Breast epithelium (tissue), 4 donors: ENCODE data around the gene KCTD2. TPM values are rescaled to one million over a fixed set of nuclear protein-coding genes. Genes with fewer than 3 reads are reported as not detected.

Experiments
- DNase-seq, 2 donors: peaks; one replicate each; pipeline ENCODE4 v3.0.0-alpha.2; 2019; ENCODE audit warnings: low spot score in 2 of 2
- H3K27ac ChIP-seq, 2 donors: fragments of 200-600 bp; sonication (generic) in 1 of 2; one replicate each; pipeline ENCODE4 v1.5.1; 2016 to 2019; ENCODE audit warnings: mild to moderate bottlenecking in 1 of 2
- H3K27me3 ChIP-seq, 2 donors: fragments of 200-600 bp; sonication (generic) in 1 of 2; one replicate each; pipeline versions ENCODE4 v1.5.1 to v1.6.0; 2017 to 2019; ENCODE audit warnings: control low read depth in 1 of 2, mild to moderate bottlenecking in 1 of 2
- H3K36me3 ChIP-seq: fragments of 200-600 bp; one replicate; pipeline ENCODE4 v1.5.1; 2019
- H3K4me1 ChIP-seq, 2 donors: fragments of 200-600 bp; sonication (generic); one replicate each; pipeline ENCODE4 v1.5.1; 2016 to 2019; ENCODE audit warnings: control low read depth in 1 of 2
- H3K4me3 ChIP-seq, 3 donors: fragments of 200-600 bp; sonication (generic); 1 replicate in 2 of 3; 2 replicates in 1 of 3; pipeline ENCODE4 v1.5.1; 2016 to 2019; ENCODE audit warnings: mild to moderate bottlenecking in 3 of 3, moderate library complexity in 2 of 3
- H3K9me3 ChIP-seq, 2 donors: fragments of 200-600 bp; sonication (generic) in 1 of 2; one replicate each; pipeline ENCODE4 v1.5.1; 2016 to 2019; ENCODE audit warnings: control low read depth in 1 of 2
- CTCF ChIP-seq, 3 donors: fragments of 450-650 bp; IDR thresholded peaks; one replicate each; pipeline ENCODE4 v1.5.1; 2016 to 2017; ENCODE audit warnings: antibody characterized with exemption in 3 of 3, mild to moderate bottlenecking in 3 of 3, moderate library complexity in 3 of 3
- POLR2A ChIP-seq: fragments of 450-650 bp; IDR thresholded peaks from one replicate; pipeline ENCODE4 v1.6.1; 2016; ENCODE audit warnings: antibody characterized with exemption, mild to moderate bottlenecking, moderate library complexity
- POLR2AphosphoS5 ChIP-seq, 3 donors: sonication (generic); formaldehyde crosslinking; IDR thresholded peaks; one replicate each; pipeline ENCODE4 v1.6.1; 2017; ENCODE audit warnings: antibody characterized with exemption in 3 of 3
- intact Hi-C: fragments of 100-400 bp; cut with DNase I; formaldehyde crosslinking; loops from one replicate; pipeline ENCODE4 v1.15.1; 2023; ENCODE audit warnings: low total_unique reads
- total RNA-seq, 3 donors: library from RNA; depleted of rRNA; stranded (reverse); fragments of >200 nt; gene quantifications; one replicate each; pipeline ENCODE4 v1.1.0, GENCODE V29; 2016

The KCTD2 gene
- total RNA-seq, 3 donors from 2014 or later, result 23.5 to 28.4 (median 24.6) TPM

DNA sequence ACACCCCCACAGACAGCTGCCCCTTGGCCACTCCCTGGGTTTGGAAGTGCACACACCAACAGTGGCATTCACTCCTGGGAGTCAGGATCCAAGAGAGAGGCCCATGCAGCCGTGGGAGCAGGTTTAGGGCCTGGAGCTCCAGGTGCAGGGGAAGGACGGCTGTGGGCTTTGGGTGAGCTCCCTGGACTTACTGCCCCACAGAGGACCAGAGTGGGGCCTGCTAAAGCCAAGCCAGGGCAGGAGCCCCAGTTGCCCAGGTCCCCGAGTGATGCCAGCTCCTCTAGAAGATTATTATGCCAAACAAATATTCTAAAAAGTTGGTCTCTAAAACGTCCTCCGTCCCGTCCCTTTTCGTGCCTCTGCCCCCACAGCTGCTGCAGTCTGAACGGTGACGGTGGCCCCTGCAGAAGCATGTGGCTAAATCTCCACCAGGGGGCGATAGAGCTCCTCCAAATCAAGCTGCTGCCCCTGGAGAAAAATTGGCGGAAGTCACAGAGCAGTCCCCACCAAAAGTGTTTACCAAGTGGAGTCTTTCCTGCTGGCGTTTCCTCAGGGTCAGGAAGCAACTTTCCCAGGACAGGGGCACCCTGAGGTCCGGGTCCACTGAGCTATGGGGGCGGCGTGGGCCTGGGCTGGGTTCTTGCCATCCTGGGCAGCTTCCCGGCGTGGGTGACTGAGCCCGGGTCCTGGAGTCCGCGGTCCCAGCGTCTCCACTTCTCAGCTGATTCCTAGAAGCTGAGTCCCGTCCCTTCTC is 67.0 kb downstream of the KCTD2 start:
- DNase-seq, result peak; percentile 88 to 91
- peak overlapping the region; percentile 50 to 65 (median 55) for H3K4me3 ChIP-seq
- intact Hi-C loops, result loop anchor here (10.0 kb wide), 1 partner anchor 81 kb away; no protein-coding TSS in a partner anchor
- H3K27ac ChIP-seq, result peak overlapping the region; percentile 81 to 87
- no peaks in the 10 kb centered on the region for H3K4me1 ChIP-seq
- TF ChIP-seq POLR2AphosphoS5 (IDR thresholded peaks at IDR 0.05) (peak in 1 of 3 donors; percentile 62), POLR2A (no peak), CTCF (IDR thresholded peaks at IDR 0.05) (peak; percentile 77 to 95 (median 94))
- H3K9me3 ChIP-seq, result no peaks in the 10 kb centered on the region
- no peaks in the 10 kb centered on the region for H3K27me3 ChIP-seq
- H3K36me3 ChIP-seq, result no peaks in the 10 kb centered on the region

- DNase-seq, result no peak
- Histone ChIP-seq H3K4me1 (no peaks in the 10 kb centered on the region), H3K36me3 (no peaks in the 10 kb centered on the region), H3K4me3 (peak overlapping the region; percentile 50 to 65 (median 55)), H3K27ac (peak overlapping the region; percentile 81 to 87), H3K27me3 (no peaks in the 10 kb centered on the region), H3K9me3 (no peaks in the 10 kb centered on the region)
- no peak for TF ChIP-seq POLR2A
- no peak for TF ChIP-seq CTCF (IDR thresholded peaks at IDR 0.05)
- TF ChIP-seq POLR2AphosphoS5 (IDR thresholded peaks at IDR 0.05), result no peak
- intact Hi-C loops, result loop anchor here (10.0 kb wide), 1 partner anchor 80 kb away; no protein-coding TSS in a partner anchor
These were observed 67.7 kb downstream of the KCTD2 start for GRCh38 chr17:75114552-75115314.

Other genes starting within 250 kb of the KCTD2 start
- under 1 TPM in 1 of 3 donors, not detected in 2; 0.48 TPM for gene GRIN2C, start 187.3 kb upstream of the KCTD2 start, total RNA-seq
- 1 to 10 TPM; 7.3 to 9.3 (median 8.8) TPM for gene FDXR, start 174.2 kb upstream of the KCTD2 start, total RNA-seq
- gene FADS6, start 153.6 kb upstream of the KCTD2 start, total RNA-seq, result under 1 TPM in 2 of 3 donors, not detected in 1; 0.33 to 0.80 TPM
- gene USH1G, start 124.0 kb upstream of the KCTD2 start, total RNA-seq, result not detected
- under 1 TPM in 1 of 3 donors, not detected in 2; 0.33 TPM for gene OTOP2, start 123.0 kb upstream of the KCTD2 start, total RNA-seq
- gene OTOP3, start 111.3 kb upstream of the KCTD2 start, total RNA-seq, result not detected
- gene HID1, start 74.5 kb upstream of the KCTD2 start, total RNA-seq, result 10 to 100 TPM in 2 of 3 donors, 1 to 10 TPM in 1; 6.1 to 46.5 (median 37.3) TPM
- gene CDR2L, start 59.6 kb upstream of the KCTD2 start, total RNA-seq, result 10 to 100 TPM in 1 of 3 donors, 1 to 10 TPM in 2; 8.0 to 13.1 (median 9.2) TPM
- gene MRPL58, start 34.6 kb upstream of the KCTD2 start, total RNA-seq, result 10 to 100 TPM; 38.6 to 48.6 (median 44.6) TPM
- 100 to 1,000 TPM; 190 to 268 (median 222) TPM for gene ATP5PD, start 256 bp upstream of the KCTD2 start, total RNA-seq
- gene SLC16A5, start 40.7 kb downstream of the KCTD2 start, total RNA-seq, result 10 to 100 TPM in 2 of 3 donors, 1 to 10 TPM in 1; 9.0 to 19.8 (median 18.4) TPM
- gene ARMC7, start 62.7 kb downstream of the KCTD2 start, total RNA-seq, result 1 to 10 TPM; 3.4 to 6.7 (median 5.6) TPM
- 100 to 1,000 TPM in 1 of 3 donors, 10 to 100 TPM in 2; 79.6 to 106 (median 91.4) TPM for gene NT5C, start 84.5 kb downstream of the KCTD2 start, total RNA-seq
- 10 to 100 TPM in 2 of 3 donors, 1 to 10 TPM in 1; 9.9 to 30.5 (median 24.9) TPM for gene JPT1, start 107.3 kb downstream of the KCTD2 start, total RNA-seq
- gene SUMO2, start 135.7 kb downstream of the KCTD2 start, total RNA-seq, result 10 to 100 TPM; 68.8 to 78.6 (median 74.6) TPM
- gene NUP85, start 158.5 kb downstream of the KCTD2 start, total RNA-seq, result 10 to 100 TPM; 37.1 to 40.2 (median 37.7) TPM
- gene GGA3, start 214.4 kb downstream of the KCTD2 start, total RNA-seq, result 10 to 100 TPM; 20.0 to 35.0 (median 32.8) TPM
- gene MRPS7, start 214.7 kb downstream of the KCTD2 start, total RNA-seq, result 10 to 100 TPM; 37.0 to 46.5 (median 40.1) TPM
- 10 to 100 TPM; 26.2 to 38.7 (median 28.8) TPM for gene MIF4GD, start 224.0 kb downstream of the KCTD2 start, total RNA-seq
- gene SLC25A19, start 242.2 kb downstream of the KCTD2 start, total RNA-seq, result 10 to 100 TPM; 11.4 to 13.8 (median 12.3) TPM